ENCODE results near the gene BNC2. TPM values are rescaled to one million over a fixed set of nuclear protein-coding genes. Genes with fewer than 3 reads are reported as not detected.

BNC2 gene
- total and polyA plus RNA-seq, 2 of the 13 experiments (the other 11 are each of a cell fraction or from before 2014, with no cell fraction given), result not detected

DNA sequence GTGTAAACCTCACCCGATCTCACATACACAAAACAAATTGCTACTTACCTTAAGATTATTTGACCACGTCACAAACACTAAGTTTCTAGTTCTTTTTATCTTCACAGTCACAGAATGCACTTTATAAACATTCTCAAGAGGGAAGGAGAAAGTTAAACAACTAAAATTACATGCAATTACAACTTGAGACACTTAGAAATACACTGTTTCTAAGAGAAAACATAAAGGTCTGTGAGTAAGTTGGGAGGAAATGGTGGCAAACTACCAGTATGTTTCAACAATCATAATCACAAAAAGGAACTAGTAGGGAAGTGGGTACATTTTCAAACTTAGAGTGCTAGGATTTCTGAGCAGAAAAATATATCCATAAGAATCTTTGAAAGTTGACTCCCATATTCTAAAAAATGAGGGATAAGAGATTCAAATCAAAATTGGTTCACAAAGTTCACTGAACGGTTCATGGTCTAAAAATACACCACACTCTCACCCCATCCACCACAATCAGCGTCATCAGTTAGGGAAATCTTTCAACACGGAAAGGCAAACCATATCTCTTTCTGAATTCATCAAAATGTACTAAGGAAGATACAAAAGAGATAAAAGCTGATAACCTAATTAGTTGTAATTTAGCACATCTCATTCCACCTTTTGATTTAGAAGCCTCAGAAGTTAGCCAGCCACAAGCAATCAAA is 182.6 kb downstream of the BNC2 start:
- Histone ChIP-seq H3K4me3 (replicated peaks in 1 of 3; ENCODE audit: insufficient read depth in 1 of 3, low read depth in 2 of 3, low read length in 3 of 3) (no peak overlapping the region), H3K79me2 (ENCODE audit: insufficient read depth, low read length) (no peaks in the 10 kb centered on the region), H3K9ac (ENCODE audit: insufficient read depth, low read depth, low read length) (no peak overlapping the region), H2AFZ (ENCODE audit: low read length) (no peak overlapping the region), H3K27ac (ENCODE audit: extremely low read length, insufficient read depth, low read length) (no peak overlapping the region), H3K36me3 (replicated peaks in 1 of 2; ENCODE audit: control insufficient read depth in 1 of 2, insufficient read depth in 2 of 2, low read length in 2 of 2) (no peaks in the 10 kb centered on the region), H3K27me3 (ENCODE audit: control insufficient read depth in 1 of 2, insufficient read depth in 2 of 2, low read length in 2 of 2) (no peaks in the 10 kb centered on the region), H3K4me2 (ENCODE audit: low read depth, low read length) (no peak overlapping the region), H3K4me1 (ENCODE audit: insufficient read depth, low read length) (no peaks in the 10 kb centered on the region), H3K9me3 (ENCODE audit: low read length) (no peaks in the 10 kb centered on the region), H4K20me1 (ENCODE audit: insufficient read depth, low read length) (no peaks in the 10 kb centered on the region)
- 8% methylated on average over 5 of the region's 5 CpGs for WGBS (ENCODE audit: low lambda C conversion rate)
- no peak for TF ChIP-seq ZNF891 (CRISPR knock-in tag; IDR thresholded peaks at IDR 0.05)
- TF ChIP-seq KDM1A (CRISPR knock-in tag; IDR thresholded peaks at IDR 0.05), result no peak
- TF ChIP-seq, protein P1, sequence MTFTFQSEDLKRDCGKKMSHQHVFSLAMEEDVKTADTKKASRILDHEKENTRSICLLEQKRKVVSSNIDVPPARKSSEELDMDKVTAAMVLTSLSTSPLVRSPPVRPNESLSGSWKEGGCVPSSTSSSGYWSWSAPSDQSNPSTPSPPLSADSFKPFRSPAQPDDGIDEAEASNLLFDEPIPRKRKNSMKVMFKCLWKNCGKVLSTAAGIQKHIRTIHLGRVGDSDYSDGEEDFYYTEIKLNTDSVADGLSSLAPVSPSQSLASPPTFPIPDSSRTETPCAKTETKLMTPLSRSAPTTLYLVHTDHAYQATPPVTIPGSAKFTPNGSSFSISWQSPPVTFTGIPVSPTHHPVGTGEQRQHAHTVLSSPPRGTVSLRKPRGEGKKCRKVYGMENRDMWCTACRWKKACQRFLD (CRISPR knock-in tag; IDR thresholded peaks at IDR 0.05; ENCODE audit: borderline replicate concordance), result no peak
- no peak for TF ChIP-seq ZNF263 (CRISPR knock-in tag; IDR thresholded peaks at IDR 0.05)
- no peak for TF ChIP-seq ZNF251 (CRISPR knock-in tag; IDR thresholded peaks at IDR 0.05)
- TF ChIP-seq ZBTB3 (CRISPR knock-in tag; IDR thresholded peaks at IDR 0.05; ENCODE audit: borderline replicate concordance, low read depth), result no peak
- TF ChIP-seq CREB1 (IDR thresholded peaks at IDR 0.05), result peak; percentile 29; the same call in 1 of the 2 replicates
- no peak for TF ChIP-seq CREB1 (CRISPR knock-in tag; IDR thresholded peaks at IDR 0.05)
- in situ Hi-C loops (cut with HindIII; ENCODE audit: extremely low pct_ligation_motif_present, low pct_unique_long_range_greater_than_20kb) (no loop called here), intact Hi-C loops (cut with micrococcal nuclease; ENCODE audit: unreplicated experiment) (no loop called here)
- no TSS peak for BruUV-seq (replicated peaks)
- DNase-seq (ENCODE audit: low spot score), result no peak
- FAIRE-seq, result no peak
- POLR2A ChIA-PET, result no interaction called here
- CTCF ChIA-PET (ENCODE audit: low intra/inter-chr PET ratio, low total read pairs), result no interaction called here
- no peak for ATAC-seq

DNA sequence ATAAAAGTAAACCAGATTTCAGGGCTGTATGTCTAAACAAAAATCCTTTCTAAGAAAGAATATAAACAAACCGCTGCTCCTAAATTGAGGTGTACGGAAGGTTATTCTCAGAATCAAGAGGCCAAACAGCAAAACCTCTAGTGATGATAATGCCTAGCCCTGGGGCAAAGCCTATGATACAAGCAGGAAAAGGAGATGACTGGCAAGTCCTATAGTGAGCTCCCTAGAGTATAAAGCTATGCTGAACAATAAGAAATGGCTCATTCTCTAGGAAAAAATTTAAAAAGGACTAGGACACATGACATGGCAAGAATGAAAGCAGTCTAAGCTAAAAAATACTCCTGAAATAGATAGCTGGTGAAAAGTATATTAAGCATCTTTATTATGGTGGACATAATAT is 187.1 kb downstream of the BNC2 start:
- in situ Hi-C loops (cut with HindIII; ENCODE audit: extremely low pct_ligation_motif_present, low pct_unique_long_range_greater_than_20kb), result no loop called here
- BruUV-seq (replicated peaks), result no TSS peak
- Histone ChIP-seq H3K27ac (ENCODE audit: extremely low read length, insufficient read depth, low read length) (no peak overlapping the region), H3K9ac (ENCODE audit: insufficient read depth, low read depth, low read length) (no peak overlapping the region), H3K36me3 (replicated peaks in 1 of 2; ENCODE audit: control insufficient read depth in 1 of 2, insufficient read depth in 2 of 2, low read length in 2 of 2) (no peaks in the 10 kb centered on the region), H3K27me3 (ENCODE audit: control insufficient read depth in 1 of 2, insufficient read depth in 2 of 2, low read length in 2 of 2) (0 out of 5 replicates have a peak, but pooled peaks cover 0 to 2% of the 10 kb centered on the region in 2 experiments), H3K4me1 (ENCODE audit: insufficient read depth, low read length) (no peaks in the 10 kb centered on the region), H3K79me2 (ENCODE audit: insufficient read depth, low read length) (no peaks in the 10 kb centered on the region), H4K20me1 (ENCODE audit: insufficient read depth, low read length) (no peaks in the 10 kb centered on the region), H3K9me3 (ENCODE audit: low read length) (no peaks in the 10 kb centered on the region), H3K4me2 (ENCODE audit: low read depth, low read length) (no peak overlapping the region), H2AFZ (ENCODE audit: low read length) (no peak overlapping the region), H3K4me3 (replicated peaks in 1 of 3; ENCODE audit: insufficient read depth in 1 of 3, low read depth in 2 of 3, low read length in 3 of 3) (no peak overlapping the region)
- 6% methylated on average over 2 of the region's 2 CpGs for WGBS (ENCODE audit: low lambda C conversion rate)
- TF ChIP-seq, protein P2, sequence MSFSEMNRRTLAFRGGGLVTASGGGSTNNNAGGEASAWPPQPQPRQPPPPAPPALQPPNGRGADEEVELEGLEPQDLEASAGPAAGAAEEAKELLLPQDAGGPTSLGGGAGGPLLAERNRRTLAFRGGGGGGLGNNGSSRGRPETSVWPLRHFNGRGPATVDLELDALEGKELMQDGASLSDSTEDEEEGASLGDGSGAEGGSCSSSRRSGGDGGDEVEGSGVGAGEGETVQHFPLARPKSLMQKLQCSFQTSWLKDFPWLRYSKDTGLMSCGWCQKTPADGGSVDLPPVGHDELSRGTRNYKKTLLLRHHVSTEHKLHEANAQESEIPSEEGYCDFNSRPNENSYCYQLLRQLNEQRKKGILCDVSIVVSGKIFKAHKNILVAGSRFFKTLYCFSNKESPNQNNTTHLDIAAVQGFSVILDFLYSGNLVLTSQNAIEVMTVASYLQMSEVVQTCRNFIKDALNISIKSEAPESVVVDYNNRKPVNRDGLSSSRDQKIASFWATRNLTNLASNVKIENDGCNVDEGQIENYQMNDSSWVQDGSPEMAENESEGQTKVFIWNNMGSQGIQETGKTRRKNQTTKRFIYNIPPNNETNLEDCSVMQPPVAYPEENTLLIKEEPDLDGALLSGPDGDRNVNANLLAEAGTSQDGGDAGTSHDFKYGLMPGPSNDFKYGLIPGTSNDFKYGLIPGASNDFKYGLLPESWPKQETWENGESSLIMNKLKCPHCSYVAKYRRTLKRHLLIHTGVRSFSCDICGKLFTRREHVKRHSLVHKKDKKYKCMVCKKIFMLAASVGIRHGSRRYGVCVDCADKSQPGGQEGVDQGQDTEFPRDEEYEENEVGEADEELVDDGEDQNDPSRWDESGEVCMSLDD (CRISPR knock-in tag; IDR thresholded peaks at IDR 0.05; ENCODE audit: borderline replicate concordance), result no peak
- TF ChIP-seq ETV6 (CRISPR knock-in tag; conservative IDR thresholded peaks at IDR 0.05), result no peak
- no peak for TF ChIP-seq ESRRA (CRISPR knock-in tag; IDR thresholded peaks at IDR 0.05; ENCODE audit: low read depth)
- no peak for TF ChIP-seq ZSCAN31 (CRISPR knock-in tag; IDR thresholded peaks at IDR 0.05; ENCODE audit: low read depth)
- POLR2A ChIA-PET, result no interaction called here
- DNase-seq (ENCODE audit: low spot score), result no peak
- no peak for FAIRE-seq
- intact Hi-C loops (cut with micrococcal nuclease; ENCODE audit: unreplicated experiment), result no loop called here
- no peak for ATAC-seq
- CTCF ChIA-PET (ENCODE audit: low intra/inter-chr PET ratio, low total read pairs), result no interaction called here
